Transverse colon (tissue), 3 donors: Measurements from ENCODE around the gene ZNF143.

Experiments used
- EP300 ChIP-seq: sonication (generic); formaldehyde crosslinking; IDR thresholded peaks from one replicate; pipeline ENCODE4 v1.6.1; 2017; ENCODE audit warnings: antibody characterized with exemption, low read depth
- TF ChIP-seq, protein P1 (sequence below), 5 experiments: fragments of 200-600 bp in 3 of 5; fragments of 450-650 bp in 2 of 5; sonication (generic) in 3 of 5; IDR thresholded peaks; 1 replicate in 2 of 5; 2 replicates in 3 of 5; pipeline ENCODE4 v1.5.1; 2016 to 2017; ENCODE audit warnings: antibody characterized with exemption in 5 of 5, inconsistent platforms in 3 of 5, mild to moderate bottlenecking in 2 of 5, moderate library complexity in 1 of 5

GRCh38 chr11:9498457-9499078, 37.8 kb downstream of the ZNF143 start:
- TF ChIP-seq, protein P1, sequence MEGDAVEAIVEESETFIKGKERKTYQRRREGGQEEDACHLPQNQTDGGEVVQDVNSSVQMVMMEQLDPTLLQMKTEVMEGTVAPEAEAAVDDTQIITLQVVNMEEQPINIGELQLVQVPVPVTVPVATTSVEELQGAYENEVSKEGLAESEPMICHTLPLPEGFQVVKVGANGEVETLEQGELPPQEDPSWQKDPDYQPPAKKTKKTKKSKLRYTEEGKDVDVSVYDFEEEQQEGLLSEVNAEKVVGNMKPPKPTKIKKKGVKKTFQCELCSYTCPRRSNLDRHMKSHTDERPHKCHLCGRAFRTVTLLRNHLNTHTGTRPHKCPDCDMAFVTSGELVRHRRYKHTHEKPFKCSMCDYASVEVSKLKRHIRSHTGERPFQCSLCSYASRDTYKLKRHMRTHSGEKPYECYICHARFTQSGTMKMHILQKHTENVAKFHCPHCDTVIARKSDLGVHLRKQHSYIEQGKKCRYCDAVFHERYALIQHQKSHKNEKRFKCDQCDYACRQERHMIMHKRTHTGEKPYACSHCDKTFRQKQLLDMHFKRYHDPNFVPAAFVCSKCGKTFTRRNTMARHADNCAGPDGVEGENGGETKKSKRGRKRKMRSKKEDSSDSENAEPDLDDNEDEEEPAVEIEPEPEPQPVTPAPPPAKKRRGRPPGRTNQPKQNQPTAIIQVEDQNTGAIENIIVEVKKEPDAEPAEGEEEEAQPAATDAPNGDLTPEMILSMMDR (IDR thresholded peaks at IDR 0.05), result no peak
- no peak for TF ChIP-seq EP300
